Activated naive CD4-positive, alpha-beta T cell treated with anti-CD3 and anti-CD28 coated beads, Interleukin-2, amount 50 U/mL, for 24 hours (primary cell): ENCODE measurements around the gene RAMP1.

Experiments
- H3K27ac Mint-ChIP-seq: one replicate; pipeline ENCODE4 v1.8.0; 2021; ENCODE audit warnings: mild to moderate bottlenecking, mixed read lengths
- H3K27me3 Mint-ChIP-seq: one replicate; pipeline ENCODE4 v1.8.0; 2021; ENCODE audit warnings: mixed read lengths
- H3K36me3 Mint-ChIP-seq: one replicate; pipeline ENCODE4 v1.8.0; 2021; ENCODE audit warnings: mixed read lengths
- H3K4me1 Mint-ChIP-seq: one replicate; pipeline ENCODE4 v1.8.0; 2021; ENCODE audit warnings: mixed read lengths
- H3K4me3 Mint-ChIP-seq: one replicate; pipeline ENCODE4 v1.8.0; 2021; ENCODE audit warnings: mild to moderate bottlenecking, mixed read lengths
- H3K9me3 Mint-ChIP-seq: one replicate; pipeline ENCODE4 v1.8.0; 2021; ENCODE audit warnings: mixed read lengths

RAMP1 gene

DNA sequence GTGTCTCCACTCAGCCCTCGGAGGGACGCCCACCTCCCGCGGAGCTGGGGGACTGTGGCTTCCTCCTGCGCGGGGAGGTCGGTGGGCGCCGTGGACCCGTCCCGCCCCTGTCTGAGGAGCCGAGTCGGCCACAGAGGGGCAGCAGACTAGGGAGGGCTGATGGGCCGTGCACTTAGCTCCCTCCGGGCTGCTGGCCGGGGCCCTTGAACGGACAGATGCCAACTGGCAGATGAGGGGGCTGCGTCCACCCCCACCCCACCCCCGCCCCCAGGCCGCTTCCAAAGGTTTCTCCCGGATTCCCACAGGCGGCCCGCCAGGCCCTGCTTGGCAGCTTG lies 96.9 kb downstream of the RAMP1 start:
- H3K9me3 Mint-ChIP-seq, result no peaks in the 10 kb centered on the region
- no peak overlapping the region for H3K4me3 Mint-ChIP-seq
- no peaks in the 10 kb centered on the region for H3K36me3 Mint-ChIP-seq
- H3K27me3 Mint-ChIP-seq, result peaks cover 5% of the 10 kb centered on the region
- no peak overlapping the region for H3K27ac Mint-ChIP-seq
- H3K4me1 Mint-ChIP-seq, result peaks cover 12% of the 10 kb centered on the region

- Mint-ChIP-seq H3K27ac (no peak overlapping the region), H3K36me3 (no peaks in the 10 kb centered on the region), H3K4me1 (peaks cover 15% of the 10 kb centered on the region), H3K9me3 (no peaks in the 10 kb centered on the region), H3K4me3 (no peak overlapping the region), H3K27me3 (peaks cover 4% of the 10 kb centered on the region)
Observed at GRCh38 chr2:237961637-237962036, 102.2 kb downstream of the RAMP1 start.
